HCT116 (cell line): ENCODE measurements around the gene SPIN1. TPM values are rescaled to one million over a fixed set of nuclear protein-coding genes. Genes with fewer than 3 reads are reported as not detected.

Experiments used
- ATAC-seq: fragments of 200-7000 bp; cut with Tn5 transposase; 2 replicates; pipeline ENCODE4 v1.9.1; 2020; ENCODE audit warnings: mild to moderate bottlenecking, moderate library complexity
- BruUV-seq: library from RNA; stranded (reverse); fragments of 400-500 nt; replicated peaks from 2 replicates; lab custom pipeline; 2021; lab: Mats Ljungman, UMichigan
- CTCF ChIA-PET: fragments of 300-600 bp; sonication (Branson Sonifier 250); formaldehyde crosslinking; loops from one replicate; lab custom pipeline; 2021; ENCODE audit warnings: antibody characterized with exemption; lab: Charles Lee
- POLR2A ChIA-PET: fragments of 300-600, 350-600 bp; sonication (Branson Sonifier 250); formaldehyde crosslinking; loops from one replicate; lab custom pipeline; 2021; ENCODE audit warnings: antibody characterized with exemption; lab: Charles Lee
- RAD21 ChIA-PET, 2 experiments: fragments of 300-600 bp; sonication (Branson Sonifier 250); formaldehyde crosslinking; loops; one replicate each; lab custom pipeline; 2023; ENCODE audit warnings: low total read pairs in 2 of 2; ENCODE audit not compliant: uncharacterized antibody in 2 of 2, unreplicated experiment in 2 of 2, low non-redundant PET in 1 of 2; lab: Charles Lee
- DNase-seq: peaks from one replicate; pipeline ENCODE4 v3.0.0-alpha.2; 2010; ENCODE audit warnings: low read depth, low spot score
- H2AFZ ChIP-seq: fragments of 200-600 bp; shearing (Covaris generic), sonication (generic); 2 replicates; pipeline ENCODE4 v1.6.1; 2017; ENCODE audit warnings: low read depth, mixed run types, mixed read lengths, antibody characterized with exemption, low read length; ENCODE audit not compliant: poor library complexity, severe bottlenecking
- H3K27ac ChIP-seq: 2 replicates; pipeline ENCODE4 v1.5.1; 2012; ENCODE audit warnings: low read depth, low read length
- H3K27me3 ChIP-seq: fragments of 200-600 bp; sonication (generic); 2 replicates; pipeline ENCODE4 v1.6.1; 2016; ENCODE audit warnings: mixed run types, low read length, mixed read lengths; ENCODE audit not compliant: insufficient read depth
- H3K36me3 ChIP-seq, 2 experiments: fragments of 200-500 bp in 1 of 2; fragments of 200-600 bp in 1 of 2; sonication (Bioruptor generic) in 1 of 2; sonication (generic) in 1 of 2; 2 replicates each; pipeline versions ENCODE4 v1.5.1 to v1.6.1; 2014 to 2016; ENCODE audit warnings: low read length in 2 of 2, inconsistent platforms in 1 of 2, mixed read lengths in 1 of 2, mixed run types in 1 of 2; ENCODE audit not compliant: insufficient read depth in 2 of 2, control insufficient read depth in 1 of 2
- H3K4me1 ChIP-seq, 2 experiments: fragments of 200-600 bp in 1 of 2; sonication (generic) in 1 of 2; 2 replicates each; pipeline versions ENCODE4 v1.5.1 to v1.6.1; 2012 to 2017; ENCODE audit warnings: low read length in 2 of 2, inconsistent platforms in 1 of 2, mild to moderate bottlenecking in 1 of 2, mixed read lengths in 1 of 2, mixed run types in 1 of 2, moderate library complexity in 1 of 2; ENCODE audit not compliant: insufficient read depth in 2 of 2, control insufficient read depth in 1 of 2
- H3K4me2 ChIP-seq: fragments of 200-600 bp; sonication (generic); 2 replicates; pipeline ENCODE4 v1.6.1; 2017; ENCODE audit warnings: mixed run types, low read length, mixed read lengths
- H3K4me3 ChIP-seq, 2 experiments: fragments of 200-600 bp in 1 of 2; sonication (generic) in 1 of 2; replicated peaks in 1 of 2; 2 replicates each; pipeline ENCODE4 v1.5.1; 2011 to 2016; ENCODE audit warnings: low read length in 2 of 2, control low read depth in 1 of 2, low read depth in 1 of 2, mild to moderate bottlenecking in 1 of 2, mixed read lengths in 1 of 2, mixed run types in 1 of 2
- H3K79me2 ChIP-seq: fragments of 200-600 bp; sonication (generic); 2 replicates; pipeline ENCODE4 v1.6.1; 2017; ENCODE audit warnings: mild to moderate bottlenecking, mixed run types, low read length, moderate library complexity, mixed read lengths; ENCODE audit not compliant: insufficient read depth
- H3K9ac ChIP-seq: fragments of 200-600 bp; sonication (generic); 2 replicates; pipeline ENCODE4 v1.6.1; 2016; ENCODE audit warnings: low read length, mixed read lengths
- H3K9me2 ChIP-seq: fragments of 200-600 bp; sonication (generic), shearing (Covaris generic); 2 replicates; pipeline ENCODE4 v1.6.1; 2017; ENCODE audit warnings: mixed run types, mild to moderate bottlenecking, moderate library complexity; ENCODE audit not compliant: insufficient read depth
- H3K9me3 ChIP-seq, 2 experiments: fragments of 200-500 bp in 1 of 2; fragments of 200-600 bp in 1 of 2; sonication (Bioruptor generic) in 1 of 2; sonication (generic) in 1 of 2; 2 replicates each; pipeline ENCODE4 v1.6.1; 2014 to 2017; ENCODE audit warnings: low read length in 2 of 2, mixed read lengths in 2 of 2, inconsistent platforms in 1 of 2, low read depth in 1 of 2, mild to moderate bottlenecking in 1 of 2, mixed run types in 1 of 2, moderate library complexity in 1 of 2; ENCODE audit not compliant: control insufficient read depth in 1 of 2, insufficient read depth in 1 of 2
- H4K20me1 ChIP-seq: fragments of 200-600 bp; sonication (generic), shearing (Covaris generic); 2 replicates; pipeline ENCODE4 v1.6.1; 2017; ENCODE audit warnings: mixed run types, mild to moderate bottlenecking, moderate library complexity; ENCODE audit not compliant: insufficient read depth
- CEBPB ChIP-seq: IDR thresholded peaks from 2 replicates; pipeline ENCODE4 v1.6.1; 2012; ENCODE audit warnings: low read depth
- ELF1 ChIP-seq: IDR thresholded peaks from 2 replicates; pipeline ENCODE4 v1.6.1; 2012; ENCODE audit warnings: low read depth, borderline replicate concordance
- EZH2phosphoT487 ChIP-seq: fragments of 200-600 bp; IDR thresholded peaks from 2 replicates; pipeline ENCODE4 v1.6.1; 2018; ENCODE audit warnings: antibody characterized with exemption, borderline replicate concordance
- FOSL1 ChIP-seq: IDR thresholded peaks from 2 replicates; pipeline ENCODE4 v1.6.1; 2012; ENCODE audit warnings: low read depth
- JUND ChIP-seq: IDR thresholded peaks from 2 replicates; pipeline ENCODE4 v1.6.1; 2012
- POLR2AphosphoS5 ChIP-seq: IDR thresholded peaks from 2 replicates; pipeline ENCODE4 v1.6.1; 2011; ENCODE audit warnings: mild to moderate bottlenecking, low read depth, low read length, moderate library complexity
- SIN3A ChIP-seq: IDR thresholded peaks from 2 replicates; pipeline ENCODE4 v1.6.1; 2012; ENCODE audit warnings: low read depth
- SP1 ChIP-seq: IDR thresholded peaks from 2 replicates; pipeline ENCODE4 v1.6.1; 2012; ENCODE audit warnings: low read depth
- SRF ChIP-seq: IDR thresholded peaks from 2 replicates; pipeline ENCODE4 v1.6.1; 2012; ENCODE audit warnings: low read depth
- ZFX ChIP-seq: fragments of 450-650 bp; IDR thresholded peaks from 2 replicates; pipeline ENCODE4 v1.6.1; 2017
- ZNF274 ChIP-seq: fragments of 200-500 bp; sonication (Bioruptor generic); IDR thresholded peaks from 2 replicates; pipeline ENCODE4 v1.6.1; 2014; ENCODE audit warnings: mild to moderate bottlenecking, low read depth, low read length, inconsistent platforms
- intact Hi-C: fragments of 100-400 bp; cut with micrococcal nuclease; formaldehyde crosslinking; loops from 2 replicates; pipeline ENCODE4 v1.10.0; 2022
- total RNA-seq: library from RNA; stranded (reverse); gene quantifications from one replicate; pipeline ENCODE4 v1.2.1, GENCODE V29; 2021; ENCODE audit not compliant: unreplicated experiment
- TF ChIP-seq, protein P1 (sequence below): IDR thresholded peaks from 2 replicates; pipeline ENCODE4 v1.6.1; 2012; ENCODE audit warnings: low read depth
- TF ChIP-seq, protein P2 (sequence below): IDR thresholded peaks from 2 replicates; pipeline ENCODE4 v1.6.1; 2012
- TF ChIP-seq, protein P3 (sequence below): IDR thresholded peaks from 2 replicates; pipeline ENCODE4 v1.6.1; 2012

Gene SPIN1
- total RNA-seq, 1 experiment from 2014 or later, result 74.0 TPM

DNA sequence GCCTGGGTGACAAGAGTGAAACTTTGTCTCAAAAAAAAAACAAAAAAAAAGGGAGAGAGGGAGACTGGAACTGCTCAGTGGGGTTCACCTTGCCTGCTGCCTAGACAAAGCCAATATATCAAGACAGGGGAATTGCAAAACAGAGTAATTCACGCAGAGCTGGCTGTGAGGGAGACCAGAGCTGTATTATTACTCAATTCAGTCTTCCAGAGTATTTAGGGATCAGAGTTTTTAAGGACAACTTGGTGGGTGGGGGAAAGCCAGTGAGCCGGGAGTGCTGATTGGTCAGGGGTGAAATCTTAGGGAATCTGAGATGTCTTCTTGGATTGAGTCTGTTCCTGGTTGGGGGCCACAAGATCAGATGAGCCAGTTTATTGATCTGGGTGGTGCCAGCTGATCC, 25.6 kb upstream of the SPIN1 start:
- Histone ChIP-seq H4K20me1 (no peaks in the 10 kb centered on the region), H3K9ac (no peak overlapping the region), H3K36me3 (no peaks in the 10 kb centered on the region), H2AFZ (no peak overlapping the region), H3K9me3 (no peaks in the 10 kb centered on the region), H3K9me2 (no peaks in the 10 kb centered on the region), H3K27ac (no peak overlapping the region), H3K4me1 (peaks cover 0 to 4% of the 10 kb centered on the region in 2 experiments; a peak in 1 of 4 replicates), H3K79me2 (no peaks in the 10 kb centered on the region), H3K27me3 (no peaks in the 10 kb centered on the region), H3K4me3 (no peak overlapping the region), H3K4me2 (no peak overlapping the region)
- DNase-seq (no peak), ATAC-seq (no peak)
- no TSS peak for BruUV-seq
- ChIA-PET POLR2A (no interaction called here), CTCF (no interaction called here), RAD21 (no interaction called here)
- TF ChIP-seq SP1, result no peak
- no peak for TF ChIP-seq EZH2phosphoT487
- TF ChIP-seq POLR2AphosphoS5, result no peak
- TF ChIP-seq, protein P1, sequence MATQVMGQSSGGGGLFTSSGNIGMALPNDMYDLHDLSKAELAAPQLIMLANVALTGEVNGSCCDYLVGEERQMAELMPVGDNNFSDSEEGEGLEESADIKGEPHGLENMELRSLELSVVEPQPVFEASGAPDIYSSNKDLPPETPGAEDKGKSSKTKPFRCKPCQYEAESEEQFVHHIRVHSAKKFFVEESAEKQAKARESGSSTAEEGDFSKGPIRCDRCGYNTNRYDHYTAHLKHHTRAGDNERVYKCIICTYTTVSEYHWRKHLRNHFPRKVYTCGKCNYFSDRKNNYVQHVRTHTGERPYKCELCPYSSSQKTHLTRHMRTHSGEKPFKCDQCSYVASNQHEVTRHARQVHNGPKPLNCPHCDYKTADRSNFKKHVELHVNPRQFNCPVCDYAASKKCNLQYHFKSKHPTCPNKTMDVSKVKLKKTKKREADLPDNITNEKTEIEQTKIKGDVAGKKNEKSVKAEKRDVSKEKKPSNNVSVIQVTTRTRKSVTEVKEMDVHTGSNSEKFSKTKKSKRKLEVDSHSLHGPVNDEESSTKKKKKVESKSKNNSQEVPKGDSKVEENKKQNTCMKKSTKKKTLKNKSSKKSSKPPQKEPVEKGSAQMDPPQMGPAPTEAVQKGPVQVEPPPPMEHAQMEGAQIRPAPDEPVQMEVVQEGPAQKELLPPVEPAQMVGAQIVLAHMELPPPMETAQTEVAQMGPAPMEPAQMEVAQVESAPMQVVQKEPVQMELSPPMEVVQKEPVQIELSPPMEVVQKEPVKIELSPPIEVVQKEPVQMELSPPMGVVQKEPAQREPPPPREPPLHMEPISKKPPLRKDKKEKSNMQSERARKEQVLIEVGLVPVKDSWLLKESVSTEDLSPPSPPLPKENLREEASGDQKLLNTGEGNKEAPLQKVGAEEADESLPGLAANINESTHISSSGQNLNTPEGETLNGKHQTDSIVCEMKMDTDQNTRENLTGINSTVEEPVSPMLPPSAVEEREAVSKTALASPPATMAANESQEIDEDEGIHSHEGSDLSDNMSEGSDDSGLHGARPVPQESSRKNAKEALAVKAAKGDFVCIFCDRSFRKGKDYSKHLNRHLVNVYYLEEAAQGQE, result no peak
- TF ChIP-seq ZNF274, result no peak
- no peak for TF ChIP-seq FOSL1
- TF ChIP-seq ELF1, result no peak
- intact Hi-C loops, result no loop called here

DNA sequence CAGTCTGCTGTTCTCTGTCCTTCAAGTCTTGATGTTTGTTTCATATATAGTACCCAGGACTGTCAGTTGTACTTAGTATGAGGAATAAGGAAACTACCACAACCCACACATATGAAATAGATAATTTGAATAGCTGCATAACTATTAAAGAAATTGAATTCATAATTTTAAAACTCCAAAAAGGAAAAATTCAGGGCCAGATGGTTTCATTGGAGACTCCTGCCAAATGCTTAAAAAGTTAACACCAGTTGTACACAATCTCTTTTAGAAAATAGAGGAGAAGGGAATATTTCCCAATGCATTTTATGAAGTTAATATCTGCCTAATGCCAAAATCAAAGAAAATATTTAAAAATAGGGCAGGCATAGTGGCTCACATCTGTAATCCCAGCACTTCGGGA, 24.6 kb upstream of the SPIN1 start:
- BruUV-seq, result no TSS peak
- Histone ChIP-seq H4K20me1 (no peaks in the 10 kb centered on the region), H3K9ac (no peak overlapping the region)

More for the DNA sequence above, 24.6 kb upstream of the SPIN1 start:
- no peaks in the 10 kb centered on the region; a peak in 1 of 4 replicates for H3K9me3 ChIP-seq
- no peaks in the 10 kb centered on the region for H3K79me2 ChIP-seq
- CTCF ChIA-PET, result no interaction called here
- H3K4me3 ChIP-seq, result no peak overlapping the region
- no peak overlapping the region for H2AFZ ChIP-seq
- no peaks in the 10 kb centered on the region for H3K36me3 ChIP-seq
- POLR2A ChIA-PET, result no interaction called here
- ATAC-seq, result no peak
- no peaks in the 10 kb centered on the region for H3K9me2 ChIP-seq
- H3K4me1 ChIP-seq, result peaks cover 0 to 4% of the 10 kb centered on the region in 2 experiments; a peak in 1 of 4 replicates
- no peak overlapping the region for H3K4me2 ChIP-seq
- TF ChIP-seq SRF (no peak), JUND (no peak), ELF1 (no peak), SIN3A (no peak), ZFX (no peak), CEBPB (no peak)
- TF ChIP-seq, protein P2, sequence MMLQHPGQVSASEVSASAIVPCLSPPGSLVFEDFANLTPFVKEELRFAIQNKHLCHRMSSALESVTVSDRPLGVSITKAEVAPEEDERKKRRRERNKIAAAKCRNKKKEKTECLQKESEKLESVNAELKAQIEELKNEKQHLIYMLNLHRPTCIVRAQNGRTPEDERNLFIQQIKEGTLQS, result no peak
- TF ChIP-seq, protein P3, sequence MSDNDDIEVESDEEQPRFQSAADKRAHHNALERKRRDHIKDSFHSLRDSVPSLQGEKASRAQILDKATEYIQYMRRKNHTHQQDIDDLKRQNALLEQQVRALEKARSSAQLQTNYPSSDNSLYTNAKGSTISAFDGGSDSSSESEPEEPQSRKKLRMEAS, result no peak
- no peaks in the 10 kb centered on the region for H3K27me3 ChIP-seq
- intact Hi-C loops, result no loop called here
- RAD21 ChIA-PET, result no interaction called here
- no peak for DNase-seq
- H3K27ac ChIP-seq, result no peak overlapping the region
